Astrocyte (in vitro differentiated cells and primary cell): ENCODE measurements around the gene PARD3B.

ENCODE experiments used
- CTCF ChIP-seq: IDR thresholded peaks from 2 replicates; pipeline ENCODE4 v1.5.1; 2011; ENCODE audit warnings: low read depth, mild to moderate bottlenecking, inconsistent platforms, low read length, moderate library complexity; ENCODE audit not compliant: insufficient read depth
- EZH2 ChIP-seq: IDR thresholded peaks from 2 replicates; pipeline ENCODE4 v1.6.1; 2012; ENCODE audit warnings: mild to moderate bottlenecking, low read length, inconsistent platforms; ENCODE audit not compliant: insufficient read depth

- TF ChIP-seq CTCF (no peak), EZH2 (no peak)
These were observed 986.3 kb downstream of the PARD3B start for GRCh38 chr2:205531489-205532148.
